B cell (primary cell): Measurements from ENCODE around the gene BCL11A. TPM values are rescaled to one million over a fixed set of nuclear protein-coding genes. Genes with fewer than 3 reads are reported as not detected.
A peak's percentile ranks its signal among the peaks of the same experiment; 100 is the strongest.

Source experiments
- ATAC-seq: fragments of 200-7000 bp; cut with Tn5 transposase; one replicate; pipeline ENCODE4 v1.10.0; 2021; ENCODE audit warnings: low read depth, mild to moderate bottlenecking, moderate number of reproducible peaks, moderate library complexity
- CTCF ChIA-PET: fragments of 350-600 bp; sonication (Branson Sonifier 250); formaldehyde crosslinking; loops from one replicate; lab custom pipeline; 2021; ENCODE audit warnings: antibody characterized with exemption, inconsistent platforms; lab: Charles Lee
- POLR2A ChIA-PET: fragments of 350-600 bp; sonication (Branson Sonifier 250); formaldehyde crosslinking; loops from one replicate; lab custom pipeline; 2021; ENCODE audit warnings: antibody characterized with exemption; lab: Charles Lee
- DNase-seq: peaks from one replicate; pipeline ENCODE4 v3.0.0; 2013
- H2AFZ ChIP-seq: 2 replicates; pipeline ENCODE4 v1.6.1; 2012; ENCODE audit warnings: mild to moderate bottlenecking, low read depth, low read length; ENCODE audit not compliant: insufficient read depth, poor library complexity, severe bottlenecking
- H3K27ac ChIP-seq, 2 donors: 1 replicate in 1 of 2; 2 replicates in 1 of 2; pipeline ENCODE4 v1.5.1; 2012 to 2013; ENCODE audit warnings: low read length in 2 of 2, mild to moderate bottlenecking in 2 of 2, moderate library complexity in 1 of 2
- H3K27me3 ChIP-seq, 4 experiments: fragments of 200-600 bp in 1 of 4; sonication (generic) in 1 of 4; replicated peaks in 1 of 4; 1 replicate in 2 of 4; 2 replicates in 2 of 4; pipeline versions ENCODE4 v1.6.1 to v1.7.0; 2013 to 2016; ENCODE audit warnings: low read length in 3 of 4, mild to moderate bottlenecking in 2 of 4, mixed read lengths in 1 of 4, moderate library complexity in 1 of 4; ENCODE audit not compliant: insufficient read depth in 4 of 4, control insufficient read depth in 3 of 4; ENCODE audit errors: control extremely low read depth in 1 of 4
- H3K36me3 ChIP-seq, 2 experiments: replicated peaks in 1 of 2; 1 replicate in 1 of 2; 2 replicates in 1 of 2; pipeline versions ENCODE4 v1.6.1 to v1.7.1; 2013; ENCODE audit warnings: low read length in 1 of 2; ENCODE audit not compliant: insufficient read depth in 2 of 2, control insufficient read depth in 1 of 2; ENCODE audit errors: control extremely low read depth in 1 of 2, extremely low read depth in 1 of 2
- H3K4me1 ChIP-seq, 2 donors: fragments of 200-600 bp in 1 of 2; sonication (generic) in 1 of 2; 1 replicate in 1 of 2; 2 replicates in 1 of 2; pipeline versions ENCODE4 v1.5.1 to v1.6.1; 2013 to 2017; ENCODE audit warnings: low read length in 2 of 2; ENCODE audit not compliant: control insufficient read depth in 2 of 2, insufficient read depth in 2 of 2
- H3K4me2 ChIP-seq: replicated peaks from 2 replicates; pipeline ENCODE3; 2012; ENCODE audit warnings: mild to moderate bottlenecking, low read depth, low read length; ENCODE audit not compliant: poor library complexity, severe bottlenecking
- H3K4me3 ChIP-seq, 5 experiments: fragments of 200-600 bp in 1 of 5; sonication (generic) in 1 of 5; 1 replicate in 3 of 5; 2 replicates in 2 of 5; pipeline versions ENCODE4 v1.5.1 to v1.7.0; 2011 to 2016; ENCODE audit warnings: low read length in 4 of 5, mild to moderate bottlenecking in 4 of 5, low read depth in 2 of 5, control low read depth in 1 of 5, moderate library complexity in 1 of 5; ENCODE audit not compliant: insufficient read depth in 1 of 5; ENCODE audit errors: control extremely low read depth in 1 of 5, extremely low read depth in 1 of 5
- H3K79me2 ChIP-seq: fragments of 200-600 bp; sonication (generic); one replicate; pipeline ENCODE4 v1.6.0; 2016; ENCODE audit warnings: low read length; ENCODE audit not compliant: control insufficient read depth, insufficient read depth
- H3K9ac ChIP-seq: fragments of 200-600 bp; sonication (generic); 2 replicates; pipeline ENCODE4 v1.6.1; 2017; ENCODE audit warnings: mild to moderate bottlenecking, low read length, moderate library complexity
- H3K9me3 ChIP-seq, 3 donors: one replicate each; pipeline versions ENCODE4 v1.6.1 to v1.7.1; 2013; ENCODE audit warnings: low read length in 2 of 3; ENCODE audit not compliant: control insufficient read depth in 2 of 3, insufficient read depth in 1 of 3; ENCODE audit errors: control extremely low read depth in 1 of 3
- H4K20me1 ChIP-seq: 2 replicates; pipeline ENCODE4 v1.6.0; 2012; ENCODE audit warnings: mild to moderate bottlenecking, low read length; ENCODE audit not compliant: insufficient read depth, control insufficient read depth, poor library complexity, severe bottlenecking
- H3K27ac Mint-ChIP-seq: one replicate; pipeline ENCODE4 v1.8.0; 2021; ENCODE audit warnings: mixed read lengths
- H3K27me3 Mint-ChIP-seq: one replicate; pipeline ENCODE4 v1.8.0; 2021; ENCODE audit warnings: mixed read lengths
- H3K4me1 Mint-ChIP-seq: one replicate; pipeline ENCODE4 v1.8.0; 2021; ENCODE audit warnings: mixed read lengths
- H3K4me3 Mint-ChIP-seq: one replicate; pipeline ENCODE4 v1.8.0; 2021; ENCODE audit warnings: mixed read lengths
- H3K9me3 Mint-ChIP-seq: one replicate; pipeline ENCODE4 v1.8.0; 2022; ENCODE audit warnings: mixed read lengths; ENCODE audit not compliant: insufficient read depth
- CTCF ChIP-seq: fragments of 200-600 bp; IDR thresholded peaks from one replicate; pipeline ENCODE4 v1.8.0; 2022; ENCODE audit warnings: antibody characterized with exemption, mild to moderate bottlenecking
- EZH2 ChIP-seq: IDR thresholded peaks from 2 replicates; pipeline ENCODE4 v1.6.1; 2012; ENCODE audit warnings: borderline replicate concordance, low read depth, mild to moderate bottlenecking, moderate library complexity, low read length; ENCODE audit not compliant: insufficient read depth, poor library complexity, severe bottlenecking
- WGBS: methylation state at CpG from one replicate; pipeline ENCODE4 v1.1.5; 2013; ENCODE audit warnings: missing lambda C conversion rate; ENCODE audit not compliant: insufficient coverage; 5-methylcytosine and 5-hydroxymethylcytosine counted together
- intact Hi-C: fragments of 100-400 bp; cut with micrococcal nuclease; formaldehyde crosslinking; loops from one replicate; pipeline ENCODE4 v1.10.0; 2022
- polyA plus RNA-seq: library from polyadenylated mRNA; depleted of rRNA; stranded (reverse); fragments of >200 nt; gene quantifications from 2 replicates; pipeline ENCODE4 v1.2.3, GENCODE V29; 2012
- total RNA-seq, 2 donors: library from RNA; stranded (reverse); fragments of 120-200 nt in 1 of 2; gene quantifications; 1 replicate in 1 of 2; 2 replicates in 1 of 2; pipeline versions ENCODE4 v1.2.3 to v1.2.4, GENCODE V29; 2013 to 2022

The BCL11A gene
- total and polyA plus RNA-seq, 2 donors (not counting 1 experiment from before 2014, with no cell fraction given) = 81.8 to 383 TPM

GRCh38 chr2:60554646-60555065 is 1.2 kb upstream of the BCL11A start:
- H3K4me3 ChIP-seq = peak overlapping the region; percentile 78 to 98 (median 88)
- Mint-ChIP-seq H3K9me3 (no peaks in the 10 kb centered on the region), H3K4me3 (peak overlapping the region; percentile 97), H3K27me3 (no peaks in the 10 kb centered on the region), H3K4me1 (peaks cover 20% of the 10 kb centered on the region), H3K27ac (peak overlapping the region; percentile 98)
- DNase-seq = no peak
- intact Hi-C loops = loop anchor here (2.0 to 10.0 kb wide), 4 partner anchors 237 to 666 kb away; partner anchors contain the start of gene REL
- peak overlapping the region; percentile 74 for H2AFZ ChIP-seq
- H3K4me2 ChIP-seq = peak overlapping the region; percentile 92
- peaks cover 18% of the 10 kb centered on the region for H4K20me1 ChIP-seq
- no peaks in the 10 kb centered on the region for H3K9me3 ChIP-seq
- TF ChIP-seq EZH2 (no peak), CTCF (no peak)
- peaks cover 9 to 18% of the 10 kb centered on the region in 2 donors for H3K4me1 ChIP-seq
- peaks cover 63% of the 10 kb centered on the region for H3K79me2 ChIP-seq
- peak overlapping the region; percentile 90 to 91 for H3K27ac ChIP-seq
- H3K9ac ChIP-seq = peak overlapping the region; percentile 90
- under 1% methylated on average over 19 of the region's 28 CpGs for WGBS
- ChIA-PET POLR2A (interaction anchor here (1.6 to 1.7 kb wide), 2 partner anchors 201 to 204 kb away, joined by 5 to 8 read pairs; no protein-coding TSS in a partner anchor), CTCF (interaction anchor here (0.9 to 2.9 kb wide), 7 partner anchors 38 to 1529 kb away, joined by 3 to 21 read pairs (median 3); no protein-coding TSS in a partner anchor)
- no peaks in the 10 kb centered on the region for H3K27me3 ChIP-seq
- no peak for ATAC-seq
- no peaks in the 10 kb centered on the region for H3K36me3 ChIP-seq

- under 1% methylated on average over 56 of the region's 56 CpGs for WGBS
- intact Hi-C loops = loop anchor here (2.0 to 10.0 kb wide), 3 partner anchors 237 to 665 kb away; partner anchors contain the start of gene REL
- Histone ChIP-seq H3K36me3 (no peaks in the 10 kb centered on the region), H3K9me3 (no peaks in the 10 kb centered on the region), H2AFZ (peak overlapping the region; percentile 74), H4K20me1 (peaks cover 18% of the 10 kb centered on the region), H3K4me2 (peak overlapping the region; percentile 92), H3K4me3 (peak overlapping the region; percentile 78 to 98 (median 88)), H3K27me3 (no peaks in the 10 kb centered on the region), H3K9ac (peak overlapping the region; percentile 90), H3K4me1 (peaks cover 9 to 18% of the 10 kb centered on the region in 2 donors), H3K79me2 (peaks cover 64% of the 10 kb centered on the region), H3K27ac (peak overlapping the region; percentile 90 to 91)
- Mint-ChIP-seq H3K9me3 (no peaks in the 10 kb centered on the region), H3K4me1 (peaks cover 19% of the 10 kb centered on the region), H3K27ac (peak overlapping the region; percentile 98), H3K27me3 (no peaks in the 10 kb centered on the region), H3K4me3 (peak overlapping the region; percentile 97)
- ChIA-PET CTCF (interaction anchor here (1.0 to 1.3 kb wide), 5 partner anchors 12 to 201 kb away, joined by 3 to 5 read pairs (median 3); no protein-coding TSS in a partner anchor), POLR2A (interaction anchor here (0.7 to 1.7 kb wide), 7 partner anchors 11 to 203 kb away, joined by 3 to 8 read pairs (median 4); no protein-coding TSS in a partner anchor)
- ATAC-seq (peak; percentile 25), DNase-seq (peak; percentile 86)
- TF ChIP-seq CTCF = no peak
- no peak for TF ChIP-seq EZH2
These were observed 706 bp upstream of the BCL11A start for GRCh38 chr2:60554074-60554645.
